Measurements from ENCODE around the gene NT5DC1.
A peak's percentile ranks its signal among the peaks of the same experiment; 100 is the strongest.

DNA sequence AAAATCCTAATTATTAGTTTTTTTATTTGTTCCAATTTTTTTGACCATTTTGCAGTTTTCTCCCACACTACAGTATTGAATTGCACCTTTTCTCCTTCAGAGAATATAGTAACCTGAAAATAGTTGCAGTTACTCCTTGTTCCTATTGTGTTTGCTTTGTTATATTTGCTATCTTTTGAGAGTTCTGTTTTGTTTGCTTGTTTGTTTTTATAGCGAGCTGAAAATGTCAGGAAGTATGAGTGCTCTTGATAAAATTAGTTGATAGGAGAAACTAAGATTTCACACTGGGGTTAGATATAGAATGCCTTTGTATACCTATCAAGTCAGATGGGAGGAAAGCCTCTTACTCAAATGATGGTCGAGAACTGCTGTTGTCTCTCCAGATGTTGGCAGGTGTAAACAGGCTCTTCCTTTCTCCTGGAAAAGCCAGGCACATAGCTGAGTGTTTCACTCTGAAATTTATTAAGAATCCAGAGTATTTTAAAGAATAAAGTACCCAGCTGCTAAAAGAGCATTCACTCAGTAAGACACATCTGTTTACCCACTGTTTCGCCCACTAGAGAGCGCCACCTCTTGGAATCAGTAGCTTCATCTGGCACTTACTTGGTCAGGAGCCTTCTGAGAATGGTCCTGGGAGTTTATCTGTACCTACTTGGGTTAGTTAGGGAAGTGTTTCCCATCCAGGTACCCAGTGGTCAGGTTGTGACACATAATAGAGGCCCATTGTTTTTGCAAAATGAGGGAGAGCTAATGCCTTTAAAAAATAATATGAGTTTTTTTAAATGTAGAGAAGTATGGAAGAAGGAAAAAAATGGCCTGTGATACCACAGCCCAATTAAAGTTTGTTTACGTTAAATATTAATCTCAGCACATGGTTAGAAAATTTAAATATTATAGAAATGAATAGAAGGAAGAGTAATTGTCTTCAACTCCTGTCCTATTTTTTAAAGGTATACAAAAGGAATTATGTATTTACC, 11.2 kb downstream of the NT5DC1 start:
- no peak for TF ChIP-seq EZH2 (IDR thresholded peaks at IDR 0.05; ENCODE audit: borderline replicate concordance, insufficient read depth, low read depth, low read length, poor library complexity, severe bottlenecking)
- TF ChIP-seq, protein P1, sequence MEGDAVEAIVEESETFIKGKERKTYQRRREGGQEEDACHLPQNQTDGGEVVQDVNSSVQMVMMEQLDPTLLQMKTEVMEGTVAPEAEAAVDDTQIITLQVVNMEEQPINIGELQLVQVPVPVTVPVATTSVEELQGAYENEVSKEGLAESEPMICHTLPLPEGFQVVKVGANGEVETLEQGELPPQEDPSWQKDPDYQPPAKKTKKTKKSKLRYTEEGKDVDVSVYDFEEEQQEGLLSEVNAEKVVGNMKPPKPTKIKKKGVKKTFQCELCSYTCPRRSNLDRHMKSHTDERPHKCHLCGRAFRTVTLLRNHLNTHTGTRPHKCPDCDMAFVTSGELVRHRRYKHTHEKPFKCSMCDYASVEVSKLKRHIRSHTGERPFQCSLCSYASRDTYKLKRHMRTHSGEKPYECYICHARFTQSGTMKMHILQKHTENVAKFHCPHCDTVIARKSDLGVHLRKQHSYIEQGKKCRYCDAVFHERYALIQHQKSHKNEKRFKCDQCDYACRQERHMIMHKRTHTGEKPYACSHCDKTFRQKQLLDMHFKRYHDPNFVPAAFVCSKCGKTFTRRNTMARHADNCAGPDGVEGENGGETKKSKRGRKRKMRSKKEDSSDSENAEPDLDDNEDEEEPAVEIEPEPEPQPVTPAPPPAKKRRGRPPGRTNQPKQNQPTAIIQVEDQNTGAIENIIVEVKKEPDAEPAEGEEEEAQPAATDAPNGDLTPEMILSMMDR (IDR thresholded peaks at IDR 0.05) = peak; percentile 39
